ENCODE measurements around the gene RPS6KA1. TPM values are rescaled to one million over a fixed set of nuclear protein-coding genes. Genes with fewer than 3 reads are reported as not detected.

The RPS6KA1 gene
- total and polyA plus RNA-seq, 8 donors, result 13.6 to 32.2 (median 18.4) TPM

DNA sequence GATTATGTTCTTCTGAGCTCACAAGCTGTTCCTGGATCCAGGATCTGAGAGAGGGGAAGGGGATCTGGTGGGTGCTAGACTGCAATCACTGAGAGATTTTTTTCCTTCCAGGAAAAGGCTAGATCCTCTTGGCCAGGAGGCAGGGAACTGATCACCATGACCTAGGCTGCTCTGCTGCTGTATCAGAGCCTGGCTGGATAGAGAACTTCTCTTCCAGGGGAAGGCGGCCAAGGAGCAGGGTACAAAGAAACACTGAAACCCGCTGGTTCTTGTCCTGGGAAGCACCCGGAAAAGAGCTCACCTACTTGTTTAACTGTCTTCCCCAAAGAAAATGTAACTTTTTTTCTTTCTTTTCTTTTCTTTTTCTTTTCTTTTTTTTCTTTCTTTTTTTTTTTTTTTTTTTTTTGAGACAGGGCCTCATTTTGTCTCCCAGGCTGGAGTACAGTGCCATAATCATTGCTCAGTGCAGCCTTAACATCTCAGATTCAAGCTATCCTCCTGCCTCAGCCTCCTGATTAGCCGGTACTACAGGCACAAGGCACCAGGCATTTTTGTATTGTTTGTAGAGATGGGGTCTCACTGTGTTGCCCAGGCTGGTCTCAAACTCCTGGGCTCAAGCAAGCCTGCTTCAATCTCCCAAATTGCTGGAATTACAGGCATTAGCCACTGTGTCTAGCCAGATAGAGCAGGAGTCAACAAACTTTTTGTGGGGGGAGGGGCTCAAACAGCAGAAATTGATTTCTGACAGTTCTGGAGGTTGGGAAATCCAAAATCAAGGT lies 12.4 kb upstream of the RPS6KA1 start:
- no peak overlapping the region for H3K27ac ChIP-seq
- H3K36me3 ChIP-seq, result no peaks in the 10 kb centered on the region
- no peak for TF ChIP-seq CTCF (IDR thresholded peaks at IDR 0.05)
- 91 to 95% methylated on average over 4 of the region's 4 CpGs for WGBS, 2 donors
- FAIRE-seq (no peak), DNase-seq (no peak), ATAC-seq (no peak)
- no peaks in the 10 kb centered on the region for H3K27me3 ChIP-seq
- no peaks in the 10 kb centered on the region for H3K4me1 ChIP-seq
- H3K4me3 ChIP-seq, result no peak overlapping the region
- H3K9me3 ChIP-seq, result no peaks in the 10 kb centered on the region
- intact Hi-C loops (cut with DNase I), result no loop called here

- ATAC-seq (no peak), DNase-seq (no peak), FAIRE-seq (no peak)
- Histone ChIP-seq H3K4me1 (no peaks in the 10 kb centered on the region), H3K27me3 (no peaks in the 10 kb centered on the region), H3K36me3 (no peaks in the 10 kb centered on the region), H3K4me3 (no peak overlapping the region), H3K27ac (no peak overlapping the region), H3K9me3 (no peaks in the 10 kb centered on the region)
- intact Hi-C loops (cut with DNase I), result no loop called here
- 86 to 88% methylated on average over 1 of the region's 1 CpG for WGBS, 2 donors
- no peak for TF ChIP-seq CTCF (IDR thresholded peaks at IDR 0.05)
These were observed 11.9 kb upstream of the RPS6KA1 start for GRCh38 chr1:26517766-26518049.

DNA sequence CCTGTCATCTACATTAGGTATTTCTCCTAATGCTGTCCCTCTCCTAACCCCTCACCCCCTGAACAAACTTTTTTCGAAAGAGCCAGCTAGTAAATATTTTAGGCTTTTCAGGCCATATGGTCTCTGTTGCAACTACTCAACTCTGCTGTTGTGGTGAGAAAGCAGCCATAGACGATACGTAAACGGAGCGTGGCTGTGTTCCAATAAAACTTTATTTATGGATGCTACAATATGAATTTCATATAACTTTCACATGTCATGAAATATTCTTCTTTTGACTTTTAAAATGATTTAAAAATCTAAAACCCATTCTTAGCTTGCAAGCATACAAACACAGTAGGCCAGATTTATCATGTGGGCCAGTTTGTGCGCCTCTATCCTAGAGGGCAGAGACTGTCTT lies 11.2 kb upstream of the RPS6KA1 start:
- no peak for DNase-seq
- WGBS, 2 donors, result 89 to 93% methylated on average over 6 of the region's 6 CpGs
- Histone ChIP-seq H3K4me1 (no peaks in the 10 kb centered on the region), H3K4me3 (no peak overlapping the region), H3K36me3 (no peaks in the 10 kb centered on the region), H3K9me3 (no peaks in the 10 kb centered on the region), H3K27me3 (no peaks in the 10 kb centered on the region), H3K27ac (no peak overlapping the region)
- intact Hi-C loops (cut with DNase I), result no loop called here
- no peak for ATAC-seq
- FAIRE-seq, result no peak
- TF ChIP-seq CTCF (IDR thresholded peaks at IDR 0.05), result no peak

GRCh38 chr1:26520339-26520738 lies 9.2 kb upstream of the RPS6KA1 start:
- DNase-seq (no peak), ATAC-seq (no peak), FAIRE-seq (no peak)
- Histone ChIP-seq H3K4me1 (no peaks in the 10 kb centered on the region), H3K36me3 (no peaks in the 10 kb centered on the region), H3K27me3 (no peaks in the 10 kb centered on the region), H3K27ac (no peak overlapping the region), H3K4me3 (no peak overlapping the region), H3K9me3 (no peaks in the 10 kb centered on the region)
- TF ChIP-seq CTCF (IDR thresholded peaks at IDR 0.05), result no peak
- intact Hi-C loops (cut with DNase I), result no loop called here
- WGBS, 2 donors, result 81 to 90% methylated on average over 5 of the region's 5 CpGs

DNA sequence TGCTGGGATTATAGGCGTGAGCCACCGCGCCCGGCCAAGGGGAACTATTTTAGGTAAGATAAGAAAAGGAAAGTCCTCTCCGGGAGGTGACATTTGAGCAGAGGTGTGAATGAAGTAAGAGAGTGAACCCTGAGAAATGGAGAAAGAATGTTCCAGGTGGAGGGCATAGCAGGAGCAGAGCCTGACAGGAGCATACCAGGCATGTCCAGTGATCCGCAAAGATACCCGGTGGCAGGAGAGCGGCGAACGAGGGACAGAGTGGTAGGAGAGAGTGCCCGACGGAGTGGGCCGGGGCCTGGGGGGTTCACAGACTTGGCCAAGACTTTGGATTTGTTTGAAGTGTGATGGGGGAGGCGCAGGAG lies 7.9 kb upstream of the RPS6KA1 start:
- intact Hi-C loops (cut with DNase I), result no loop called here
- no peak for DNase-seq
- no peak for ATAC-seq
- no peaks in the 10 kb centered on the region for H3K9me3 ChIP-seq
- H3K27ac ChIP-seq, result no peak overlapping the region
- no peak for TF ChIP-seq CTCF (IDR thresholded peaks at IDR 0.05)
- H3K36me3 ChIP-seq, result no peaks in the 10 kb centered on the region
- no peak for FAIRE-seq
- H3K4me1 ChIP-seq, result no peaks in the 10 kb centered on the region
- H3K27me3 ChIP-seq, result no peaks in the 10 kb centered on the region
- WGBS, 2 donors, result 56 to 68% methylated on average over 14 of the region's 14 CpGs
- H3K4me3 ChIP-seq, result no peak overlapping the region

Data from pancreas (tissue), 10 donors.